Stimulated activated CD4-positive, alpha-beta T cell treated with anti-CD3 and anti-CD28 coated beads, Interleukin-4, amount 100 ng/mL, for 4 hours (primary cell): Measurements from ENCODE around the gene BABAM2.
"Not testable (repeated sequence)": the region's sequence is repeated elsewhere in the genome, so short reads cannot be mapped to it uniquely, and the experiment has no call there.

Experiments
- DNase-seq, 2 experiments: peaks; one replicate each; pipeline ENCODE4 v3.0.0-alpha.2; 2020

Gene BABAM2

DNA sequence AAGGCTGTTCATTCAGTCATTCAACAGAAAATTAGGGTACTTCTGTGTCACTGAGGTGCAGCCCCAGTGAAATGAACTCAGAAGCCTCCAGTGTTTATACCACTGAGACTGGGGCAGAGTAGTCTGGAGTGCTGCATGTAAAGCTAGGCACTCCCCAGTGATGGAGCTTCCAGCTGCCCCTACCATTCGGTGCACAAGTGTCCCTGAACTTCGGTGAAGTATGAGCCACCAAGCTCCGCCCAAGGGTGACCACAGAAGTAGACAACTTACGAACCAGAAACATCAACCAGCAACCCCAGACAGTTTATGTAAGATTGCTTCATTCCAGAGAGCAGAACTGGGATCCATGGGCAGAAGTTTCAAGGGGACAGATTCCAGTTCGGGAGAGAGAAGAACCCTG, 431.5 kb downstream of the BABAM2 start:
- DNase-seq, result no peak

GRCh38 chr2:28322456-28322855, 431.9 kb downstream of the BABAM2 start:
- DNase-seq, result no peak

GRCh38 chr2:28322981-28323396, 432.5 kb downstream of the BABAM2 start:
- DNase-seq, result no peak

GRCh38 chr2:28325173-28325566, 434.6 kb downstream of the BABAM2 start:
- no peak for DNase-seq

DNA sequence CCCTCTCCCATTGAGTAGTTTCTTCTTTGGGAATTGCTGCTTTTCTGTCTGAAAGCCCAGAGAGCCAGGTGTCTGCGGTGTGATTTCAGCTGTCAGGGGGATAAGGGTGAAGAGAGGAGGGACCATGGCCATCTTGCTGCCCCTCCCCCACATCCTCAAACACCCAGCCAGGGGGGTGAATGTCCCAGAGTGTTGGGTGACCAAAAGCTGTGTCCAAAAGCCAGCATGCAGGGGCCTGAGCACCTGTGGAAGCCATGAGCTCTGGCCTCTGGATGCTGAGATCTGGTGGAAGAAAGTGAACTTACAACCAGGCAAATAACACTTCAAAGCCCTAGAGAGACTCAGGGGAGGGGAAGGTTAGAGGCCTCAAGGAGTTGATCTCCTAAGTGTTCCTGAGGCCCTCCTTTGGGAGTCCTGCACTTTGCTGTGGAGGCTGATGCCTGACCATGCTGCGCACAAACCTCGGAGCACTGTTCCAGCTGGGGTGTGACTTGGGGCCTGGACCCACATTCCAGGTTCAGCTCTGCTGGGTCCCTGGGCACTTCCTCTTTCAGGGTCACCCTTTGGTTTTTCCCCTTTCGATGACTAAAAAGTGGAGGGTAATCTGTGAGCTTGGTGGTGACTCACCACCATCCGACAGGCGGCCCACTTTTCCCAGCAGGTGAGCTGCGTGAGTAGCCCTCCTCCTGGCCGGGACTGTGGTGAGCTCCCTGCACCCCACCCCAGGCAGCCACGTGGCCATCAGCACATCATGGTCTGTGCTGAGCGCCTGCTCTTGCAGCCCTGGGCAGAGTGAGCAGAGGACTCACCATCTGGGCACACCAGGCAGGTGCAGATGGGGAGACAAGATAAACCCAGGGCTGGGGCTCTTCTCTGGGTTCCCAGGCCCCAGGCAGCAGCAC, 435.3 kb downstream of the BABAM2 start:
- no peak for DNase-seq

DNA sequence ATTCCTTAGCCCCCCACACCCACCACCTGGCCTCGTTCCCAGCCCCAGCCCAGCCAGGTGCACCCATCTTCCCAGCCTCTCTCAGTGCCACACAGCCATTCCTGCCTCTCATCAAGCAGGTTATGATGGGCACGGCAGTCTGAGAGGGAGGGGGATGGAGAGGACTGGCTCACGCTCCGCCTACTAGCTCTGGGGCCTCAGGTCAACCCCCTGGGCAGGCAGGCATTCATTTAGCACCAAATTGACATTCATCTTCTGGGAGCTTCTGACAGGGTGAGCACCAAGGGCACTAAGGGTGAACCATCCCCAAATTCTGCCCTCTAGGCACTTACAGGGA, 435.9 kb downstream of the BABAM2 start:
- DNase-seq, result no peak

GRCh38 chr2:28326881-28327505, 436.5 kb downstream of the BABAM2 start:
- DNase-seq, result no peak

- DNase-seq, result no peak
Observed at GRCh38 chr2:28327581-28327955, 437.0 kb downstream of the BABAM2 start.

- no peak for DNase-seq
Observed at GRCh38 chr2:28327956-28328922, 437.7 kb downstream of the BABAM2 start.

DNA sequence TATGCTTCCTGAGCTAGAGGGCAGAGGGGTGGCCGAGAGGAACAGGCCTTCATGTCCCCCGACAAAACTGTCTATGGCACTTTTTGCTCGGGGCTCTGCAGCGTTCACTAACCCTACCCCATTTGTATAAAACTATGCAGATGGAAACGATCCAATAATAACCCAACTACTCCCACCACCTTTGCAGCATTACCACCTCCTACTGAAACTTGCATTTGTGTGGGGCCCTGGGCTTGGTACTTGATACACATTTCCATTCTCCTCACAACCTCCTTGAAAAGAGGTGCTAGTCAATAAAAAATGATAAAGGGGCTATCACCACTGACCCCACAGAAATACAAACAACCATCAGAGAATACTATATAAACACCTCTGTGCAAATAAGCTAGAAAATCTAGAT, 438.7 kb downstream of the BABAM2 start:
- DNase-seq, result no peak

- not testable (repeated sequence) for DNase-seq
Observed at GRCh38 chr2:28330722-28331121, 440.2 kb downstream of the BABAM2 start.

DNA sequence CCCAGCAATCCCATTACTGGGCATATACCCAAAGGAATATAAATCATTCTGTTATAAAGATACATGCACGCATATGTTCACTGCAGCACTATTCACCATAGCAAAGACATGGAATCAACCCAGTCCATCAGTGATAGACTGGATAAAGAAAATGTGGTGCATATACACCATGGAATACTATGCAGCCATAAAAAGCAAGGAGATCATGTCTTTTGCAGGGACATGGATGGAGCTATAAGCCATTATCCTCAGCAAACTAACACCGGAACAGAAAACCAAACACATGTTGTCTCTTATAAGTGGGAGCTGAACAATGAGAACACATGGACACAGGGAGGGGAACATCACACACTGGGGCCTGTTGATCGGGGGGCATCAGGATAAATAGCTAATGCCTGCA, 441.3 kb downstream of the BABAM2 start:
- DNase-seq, result not testable (repeated sequence)

GRCh38 chr2:28332696-28333095, 442.2 kb downstream of the BABAM2 start:
- DNase-seq, result no peak

GRCh38 chr2:28333606-28334526, 443.3 kb downstream of the BABAM2 start:
- no peak for DNase-seq

- DNase-seq, result no peak
Observed at GRCh38 chr2:28334527-28334894, 444.0 kb downstream of the BABAM2 start.

DNA sequence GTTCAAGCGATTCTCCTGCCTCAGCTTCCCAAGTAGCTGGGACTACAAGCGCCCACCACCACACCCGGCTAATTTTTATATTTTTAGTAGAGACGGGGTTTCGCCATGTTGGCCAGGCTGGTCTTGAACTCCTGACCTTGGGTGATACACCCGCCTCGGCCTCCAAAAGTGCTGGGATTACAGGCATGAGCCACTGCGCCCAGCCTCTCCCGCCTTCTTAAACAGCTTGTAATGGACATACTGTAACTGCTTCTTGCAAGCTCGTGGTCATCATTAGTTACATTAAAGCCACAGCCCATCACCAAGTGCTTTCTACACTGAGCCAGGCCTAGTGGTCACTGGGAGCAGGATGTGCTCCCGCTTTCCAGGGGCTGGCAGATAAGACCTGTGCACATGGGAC, 444.7 kb downstream of the BABAM2 start:
- DNase-seq, result not testable (repeated sequence)

- DNase-seq, result no peak
Observed at GRCh38 chr2:28335666-28336065, 445.1 kb downstream of the BABAM2 start.

GRCh38 chr2:28336264-28336980, 445.9 kb downstream of the BABAM2 start:
- no peak for DNase-seq

DNA sequence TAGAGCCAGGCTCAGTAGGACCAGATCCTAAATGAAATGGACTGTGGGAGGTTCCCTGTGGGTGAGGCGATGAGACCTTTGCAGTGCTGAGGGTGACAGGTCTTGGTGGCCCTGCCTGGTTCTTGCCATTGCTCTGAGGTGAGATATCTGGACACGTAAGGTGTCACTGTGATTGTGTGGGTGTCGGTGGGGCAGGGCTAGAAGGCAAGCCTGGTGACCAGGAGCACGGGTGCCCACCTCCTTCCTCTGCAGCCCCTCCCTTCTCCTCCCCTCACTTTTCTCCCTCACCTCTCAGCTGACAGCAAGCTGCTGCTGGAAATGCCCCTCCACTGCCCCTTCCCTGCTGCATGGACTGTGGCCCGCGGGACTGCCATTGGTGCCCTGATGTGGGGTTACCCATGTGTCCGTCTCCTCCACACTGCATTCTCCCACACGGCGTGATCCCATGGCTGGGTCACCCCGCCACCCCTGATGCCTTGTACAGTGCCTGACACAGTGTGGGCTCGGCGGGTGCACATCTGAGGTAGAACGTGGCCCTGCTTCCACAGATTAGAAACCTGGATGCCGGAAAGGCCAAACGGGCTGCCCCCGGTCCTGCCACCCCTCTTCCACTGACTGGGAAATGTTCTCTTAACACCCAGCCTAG, 446.6 kb downstream of the BABAM2 start:
- DNase-seq, result no peak

DNA sequence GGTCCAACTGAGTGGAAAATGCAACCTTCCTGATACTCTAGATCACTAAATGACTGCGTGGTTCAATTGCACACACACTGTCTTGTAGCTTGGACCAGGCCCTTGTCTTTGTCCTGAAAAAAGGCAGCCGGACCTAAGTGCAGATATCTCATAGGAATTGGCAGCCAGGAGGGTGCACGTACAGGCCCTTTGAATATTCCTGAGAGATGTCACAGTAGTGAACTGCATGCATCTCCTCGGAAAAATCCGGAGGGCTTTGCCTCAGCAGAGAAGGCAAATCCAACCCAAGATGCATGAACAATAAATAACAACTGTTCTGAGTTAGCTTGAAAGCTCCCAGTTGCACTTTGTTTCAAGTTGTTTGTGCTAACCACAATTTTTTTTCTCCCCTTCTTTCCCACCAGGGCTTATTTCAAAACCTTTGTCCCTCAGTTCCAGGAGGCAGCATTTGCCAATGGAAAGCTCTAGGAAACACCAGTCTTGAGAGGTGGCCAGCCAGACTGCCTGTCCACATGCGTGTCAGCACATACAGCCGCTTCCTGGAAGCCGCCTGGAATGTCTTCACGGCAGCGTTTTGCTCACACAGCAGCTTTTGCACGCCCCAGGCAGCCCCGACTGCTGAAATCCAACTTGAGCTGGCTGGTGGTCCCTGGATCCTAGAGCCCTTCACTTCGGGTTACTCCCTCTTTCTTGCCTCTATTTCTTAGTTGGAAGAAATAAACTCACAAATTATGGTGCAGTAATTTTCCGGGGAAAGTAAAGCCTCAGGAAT, 447.7 kb downstream of the BABAM2 start:
- no peak for DNase-seq
